HG02642 (cell line): ENCODE measurements around the gene ST8SIA5.

Source experiments
- ATAC-seq: cut with Tn5 transposase; IDR thresholded peaks from one replicate; pipeline ENCODE4 v1.9.1; 2021; ENCODE audit warnings: mild to moderate bottlenecking; ENCODE audit not compliant: unreplicated experiment, poor library complexity

ST8SIA5 gene

DNA sequence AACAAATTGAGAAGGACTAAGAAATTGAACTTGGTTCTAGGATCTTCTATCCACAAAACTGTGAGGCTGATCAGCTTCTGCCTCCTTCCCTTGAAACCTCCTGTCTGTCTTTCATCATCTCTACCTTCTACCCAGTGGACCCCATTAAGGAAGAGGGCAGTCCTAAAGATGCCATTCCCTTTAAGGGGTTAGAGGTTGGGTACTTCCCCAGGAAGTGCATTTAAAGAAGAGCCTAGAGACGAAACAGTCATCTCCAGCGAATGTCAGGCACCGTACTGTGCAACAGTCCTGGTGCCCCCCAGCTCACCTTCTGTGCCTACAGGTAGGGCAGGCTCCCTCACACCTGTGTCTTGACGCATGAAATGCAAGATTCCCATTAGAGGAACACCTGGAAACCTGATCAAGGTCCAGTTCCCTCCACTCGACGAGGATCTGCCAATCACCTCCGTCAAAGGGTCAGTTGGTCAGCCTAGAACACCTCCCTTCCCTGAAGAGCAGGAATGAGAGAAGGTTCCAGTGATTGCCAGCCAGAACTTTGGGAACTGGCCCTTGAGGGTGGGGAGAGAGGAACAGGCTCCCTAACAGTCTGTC lies 120.7 kb downstream of the ST8SIA5 start:
- ATAC-seq = no peak

GRCh38 chr18:46632401-46633071 lies 124.3 kb downstream of the ST8SIA5 start:
- no peak for ATAC-seq

DNA sequence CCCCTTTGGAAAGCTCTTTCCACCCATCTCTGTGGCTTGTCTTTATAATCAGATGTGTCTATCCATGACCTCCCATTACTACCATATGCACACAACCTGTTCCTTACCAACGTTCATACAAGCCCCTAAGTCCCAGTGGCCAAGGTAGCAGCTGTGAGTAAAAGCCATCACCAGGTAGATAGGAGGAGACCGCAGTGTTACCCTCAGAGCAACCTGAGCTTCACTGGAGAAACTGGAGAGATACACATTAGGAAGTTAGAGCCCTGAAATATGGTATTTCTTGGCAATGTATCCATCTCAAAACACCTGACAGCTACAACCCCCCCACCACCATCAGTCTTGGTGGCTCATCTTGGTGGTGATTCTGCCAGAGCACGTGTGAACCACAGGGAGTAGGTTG lies 125.9 kb downstream of the ST8SIA5 start:
- no peak for ATAC-seq

DNA sequence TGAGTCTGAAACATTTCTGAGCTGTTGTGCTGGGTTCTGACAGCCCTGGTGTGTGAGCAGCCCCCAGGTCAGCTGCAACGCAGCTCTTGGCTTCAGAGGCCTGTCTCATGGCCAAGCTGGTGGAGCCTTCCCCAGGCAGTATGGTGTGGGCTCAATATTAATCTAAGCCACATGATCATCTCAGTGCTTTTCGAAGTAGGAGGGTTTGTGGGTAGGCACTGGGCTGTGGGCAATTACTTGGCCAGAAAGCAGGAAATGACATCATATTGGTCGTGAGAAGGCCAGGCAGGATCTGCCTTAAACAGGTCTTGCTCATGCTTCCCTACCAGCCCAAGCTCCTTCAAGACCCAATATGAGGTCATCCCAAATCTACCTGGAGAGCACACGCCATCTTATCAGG lies 126.7 kb downstream of the ST8SIA5 start:
- ATAC-seq = no peak

GRCh38 chr18:46629361-46629760 lies 127.5 kb downstream of the ST8SIA5 start:
- ATAC-seq = no peak

DNA sequence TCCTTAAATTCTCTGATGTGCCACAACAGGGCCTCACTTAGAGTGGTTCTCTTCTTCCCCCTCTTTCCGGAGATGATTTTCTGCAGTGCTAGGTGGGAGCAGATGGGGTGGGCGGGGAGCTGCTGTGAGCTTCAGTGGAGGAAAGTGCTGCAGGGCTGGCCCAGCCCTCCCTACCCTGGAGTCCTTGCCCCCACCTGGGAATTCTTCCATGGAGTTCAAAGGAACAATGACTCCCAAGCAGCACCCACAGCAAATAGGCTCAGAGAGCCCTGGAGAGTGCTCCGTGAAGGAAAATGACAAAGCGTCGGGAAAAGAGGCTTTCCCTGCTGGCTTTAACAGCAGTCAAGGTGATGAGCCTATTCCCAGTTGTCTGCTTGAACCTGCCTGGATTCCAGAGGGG lies 128.6 kb downstream of the ST8SIA5 start:
- no peak for ATAC-seq

- ATAC-seq = no peak
Observed at GRCh38 chr18:46627136-46627535, 129.7 kb downstream of the ST8SIA5 start.

GRCh38 chr18:46625069-46625468 lies 131.8 kb downstream of the ST8SIA5 start:
- no peak for ATAC-seq

DNA sequence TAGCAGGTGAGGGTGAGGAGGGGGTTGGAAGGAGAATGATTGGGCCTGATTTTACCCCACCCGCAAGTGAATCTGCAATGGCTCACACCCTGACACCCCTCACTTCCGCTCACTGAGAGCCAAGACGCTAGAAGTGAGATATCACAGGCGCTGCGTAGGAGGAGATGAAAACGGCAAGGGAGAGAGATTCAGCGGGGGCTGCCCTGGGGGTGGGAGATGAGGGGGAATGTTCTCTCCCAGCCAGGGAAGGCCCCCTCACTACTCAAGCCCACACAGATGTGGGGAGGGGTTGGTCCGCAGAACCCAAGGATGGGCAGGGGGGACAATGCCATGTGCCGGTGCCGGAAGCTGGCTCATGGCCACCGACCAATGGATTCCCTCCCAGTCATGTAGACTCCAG lies 132.7 kb downstream of the ST8SIA5 start:
- no peak for ATAC-seq

GRCh38 chr18:46623541-46623940 lies 133.3 kb downstream of the ST8SIA5 start:
- ATAC-seq = no peak

GRCh38 chr18:46622999-46623398 lies 133.9 kb downstream of the ST8SIA5 start:
- ATAC-seq = no peak

GRCh38 chr18:46622451-46622850 lies 134.4 kb downstream of the ST8SIA5 start:
- no peak for ATAC-seq

- ATAC-seq = no peak
Observed at GRCh38 chr18:46621871-46622270, 135.0 kb downstream of the ST8SIA5 start.

DNA sequence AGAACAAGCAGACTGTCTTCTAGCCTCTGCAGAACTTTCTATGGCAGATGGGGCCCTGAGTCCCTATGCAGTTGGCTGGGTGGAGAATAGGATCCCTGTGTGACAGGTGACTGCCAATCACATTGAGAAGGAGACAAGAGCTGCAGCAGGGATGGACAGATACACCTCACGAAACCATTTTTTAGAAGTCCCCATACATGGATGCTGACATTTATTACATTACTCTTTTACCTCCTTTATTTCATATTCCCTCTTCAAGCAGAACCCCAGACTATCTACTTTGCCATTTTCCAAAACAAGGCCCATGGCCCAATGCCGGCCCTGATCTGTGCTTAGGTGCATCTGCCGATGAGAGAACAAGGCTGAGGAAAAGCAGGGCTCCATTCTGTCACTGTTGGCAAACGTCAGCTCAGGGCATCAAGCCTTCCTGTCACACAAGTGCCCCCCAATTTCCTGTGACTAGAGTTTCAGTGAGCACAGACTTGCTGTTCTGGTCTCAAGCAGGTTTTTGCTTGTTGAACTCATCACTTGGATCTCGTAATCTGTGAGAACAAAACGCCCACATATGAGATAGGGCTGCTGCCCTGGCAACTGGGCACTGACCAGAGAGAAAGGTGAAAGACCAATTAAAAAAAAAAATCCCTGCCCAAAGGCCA lies 135.6 kb downstream of the ST8SIA5 start:
- ATAC-seq = no peak

DNA sequence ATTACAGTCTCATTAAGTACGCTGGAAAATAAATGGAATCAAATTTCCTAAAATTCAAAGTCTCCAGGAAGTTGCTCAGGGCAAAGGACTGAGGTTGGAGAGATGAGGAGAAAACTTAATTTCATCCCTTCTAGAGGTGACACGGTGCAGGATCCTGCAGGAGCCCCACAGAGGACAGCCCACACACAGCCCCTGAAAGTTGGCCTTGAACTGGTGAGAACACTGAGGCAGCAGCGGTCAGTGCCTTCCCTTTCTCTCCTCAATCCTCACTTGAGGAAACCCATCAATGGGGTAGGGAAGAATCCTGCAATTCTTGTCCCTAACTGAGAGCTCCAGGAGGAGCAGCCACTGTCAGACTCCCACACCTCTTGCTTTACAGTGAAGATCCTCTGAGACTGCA lies 137.3 kb downstream of the ST8SIA5 start:
- no peak for ATAC-seq
